Thyroid gland (tissue), 4 donors: ENCODE results near the gene KCNQ1OT1. TPM values are rescaled to one million over a fixed set of nuclear protein-coding genes. Genes with fewer than 3 reads are reported as not detected.

Experiments used
- DNase-seq, 2 donors: peaks; one replicate each; pipeline ENCODE4 v3.0.0-alpha.2; 2019
- H3K27ac ChIP-seq, 3 donors: fragments of 200-600 bp; sonication (generic); 1 replicate in 2 of 3; 2 replicates in 1 of 3; pipeline ENCODE4 v1.5.1; 2016 to 2019; ENCODE audit warnings: mild to moderate bottlenecking in 1 of 3, moderate library complexity in 1 of 3
- H3K27me3 ChIP-seq: fragments of 200-600 bp; sonication (generic); one replicate; pipeline ENCODE4 v1.5.1; 2019
- H3K36me3 ChIP-seq, 2 donors: fragments of 200-600 bp; sonication (generic); one replicate each; pipeline ENCODE4 v1.5.1; 2016 to 2019
- H3K4me1 ChIP-seq, 2 donors: fragments of 200-600 bp; sonication (generic); one replicate each; pipeline ENCODE4 v1.5.1; 2017 to 2019
- H3K4me3 ChIP-seq, 3 donors: fragments of 200-600 bp; sonication (generic); replicated peaks in 1 of 3; 1 replicate in 2 of 3; 2 replicates in 1 of 3; pipeline ENCODE4 v1.5.1; 2016; ENCODE audit warnings: mild to moderate bottlenecking in 1 of 3
- H3K9me3 ChIP-seq: fragments of 200-600 bp; sonication (generic); one replicate; pipeline ENCODE4 v1.5.1; 2017
- CTCF ChIP-seq, 6 experiments: fragments of 200-600 bp in 3 of 6; fragments of 450-650 bp in 3 of 6; sonication (generic) in 3 of 6; IDR thresholded peaks; one replicate each; pipeline ENCODE4 v1.5.1; 2016 to 2019; ENCODE audit warnings: antibody characterized with exemption in 6 of 6, mild to moderate bottlenecking in 2 of 6, inconsistent platforms in 1 of 6, moderate library complexity in 1 of 6
- POLR2A ChIP-seq, 2 donors: fragments of 450-650 bp; IDR thresholded peaks; one replicate each; pipeline ENCODE4 v1.6.1; 2017; ENCODE audit warnings: antibody characterized with exemption in 2 of 2, mild to moderate bottlenecking in 2 of 2, moderate library complexity in 1 of 2
- WGBS, 2 donors: methylation state at CpG; one replicate each; pipeline ENCODE4 v1.1.5; 2017; 5-methylcytosine and 5-hydroxymethylcytosine counted together
- intact Hi-C: fragments of 100-400 bp; cut with DNase I; formaldehyde crosslinking; loops from one replicate; pipeline ENCODE4 v1.15.1; 2023
- total RNA-seq, 4 donors: library from RNA; depleted of rRNA; stranded (reverse); fragments of >200 nt; gene quantifications; one replicate each; pipeline ENCODE4 v1.2.3, GENCODE V29; 2016

Gene KCNQ1OT1
- total RNA-seq, 4 donors from 2014 or later: 2.0 to 4.1 (median 3.2) TPM

- intact Hi-C loops: no loop called here
- no peak for DNase-seq
- WGBS, 2 donors: 83 to 90% methylated on average over 4 of the region's 4 CpGs
Measured at GRCh38 chr11:2651054-2651617, 48.7 kb downstream of the KCNQ1OT1 start.

GRCh38 chr11:2650343-2650867 lies 49.4 kb downstream of the KCNQ1OT1 start:
- H3K36me3 ChIP-seq: no peaks in the 10 kb centered on the region
- H3K4me3 ChIP-seq: no peak overlapping the region
- WGBS, 2 donors: 97 to 100% methylated on average over 2 of the region's 2 CpGs
- H3K9me3 ChIP-seq: no peaks in the 10 kb centered on the region
- no peak for TF ChIP-seq POLR2A (IDR thresholded peaks at IDR 0.05)
- no peak for TF ChIP-seq CTCF (IDR thresholded peaks at IDR 0.05)
- no peak for DNase-seq
- H3K27ac ChIP-seq: no peak overlapping the region
- intact Hi-C loops: no loop called here
- H3K4me1 ChIP-seq: peaks cover 20 to 27% of the 10 kb centered on the region in 2 donors
- H3K27me3 ChIP-seq: no peaks in the 10 kb centered on the region

More at GRCh38 chr11:2651054-2651617, 48.7 kb downstream of the KCNQ1OT1 start:
- Histone ChIP-seq H3K9me3 (no peaks in the 10 kb centered on the region), H3K27me3 (no peaks in the 10 kb centered on the region), H3K27ac (no peak overlapping the region), H3K4me1 (peaks cover 24 to 34% of the 10 kb centered on the region in 2 donors), H3K4me3 (no peak overlapping the region), H3K36me3 (no peaks in the 10 kb centered on the region)
- no peak for TF ChIP-seq POLR2A (IDR thresholded peaks at IDR 0.05)
- no peak for TF ChIP-seq CTCF (IDR thresholded peaks at IDR 0.05)

GRCh38 chr11:2649848-2650247 lies 49.9 kb downstream of the KCNQ1OT1 start:
- Histone ChIP-seq H3K27ac (no peak overlapping the region), H3K27me3 (no peaks in the 10 kb centered on the region), H3K4me3 (no peak overlapping the region), H3K36me3 (no peaks in the 10 kb centered on the region), H3K4me1 (peaks cover 18 to 24% of the 10 kb centered on the region in 2 donors), H3K9me3 (no peaks in the 10 kb centered on the region)
- no peak for DNase-seq
- intact Hi-C loops: no loop called here
- 96 to 97% methylated on average over 2 of the region's 2 CpGs for whole genome bisulfite sequencing, 2 donors
- TF ChIP-seq POLR2A (IDR thresholded peaks at IDR 0.05): no peak
- no peak for TF ChIP-seq CTCF (IDR thresholded peaks at IDR 0.05)

- Histone ChIP-seq H3K9me3 (no peaks in the 10 kb centered on the region), H3K4me3 (no peak overlapping the region), H3K36me3 (no peaks in the 10 kb centered on the region), H3K27me3 (no peaks in the 10 kb centered on the region), H3K27ac (no peak overlapping the region), H3K4me1 (peaks cover 16 to 22% of the 10 kb centered on the region in 2 donors)
- intact Hi-C loops: no loop called here
- no peak for DNase-seq
- TF ChIP-seq POLR2A (IDR thresholded peaks at IDR 0.05) (no peak), CTCF (IDR thresholded peaks at IDR 0.05) (no peak)
Measured at GRCh38 chr11:2649400-2649799, 50.4 kb downstream of the KCNQ1OT1 start.

GRCh38 chr11:2647953-2648352 lies 51.8 kb downstream of the KCNQ1OT1 start:
- Histone ChIP-seq H3K9me3 (no peaks in the 10 kb centered on the region), H3K27me3 (no peaks in the 10 kb centered on the region), H3K27ac (no peak overlapping the region), H3K4me3 (no peak overlapping the region), H3K36me3 (no peaks in the 10 kb centered on the region), H3K4me1 (peaks cover 2 to 7% of the 10 kb centered on the region in 2 donors)
- intact Hi-C loops: no loop called here
- 94% methylated on average over 6 of the region's 6 CpGs for WGBS, 2 donors
- no peak for TF ChIP-seq CTCF (IDR thresholded peaks at IDR 0.05)
- TF ChIP-seq POLR2A (IDR thresholded peaks at IDR 0.05): no peak
- no peak for DNase-seq
